Mesothelial cell of epicardium (in vitro differentiated cells): ENCODE measurements around the gene CEP126. TPM values are rescaled to one million over a fixed set of nuclear protein-coding genes. Genes with fewer than 3 reads are reported as not detected.

Source experiments
- DNase-seq, 2 experiments: peaks; one replicate each; pipeline ENCODE4 v3.0.0; 2021; ENCODE audit warnings: low spot score in 2 of 2; ENCODE audit not compliant: unreplicated experiment in 2 of 2
- H3K27ac Mint-ChIP-seq: 2 replicates; pipeline ENCODE4 v1.8.0; 2021; ENCODE audit warnings: mixed read lengths
- H3K27me3 Mint-ChIP-seq: 2 replicates; pipeline ENCODE4 v1.8.0; 2021; ENCODE audit warnings: low read depth, mixed read lengths
- H3K36me3 Mint-ChIP-seq: 2 replicates; pipeline ENCODE4 v1.8.0; 2021; ENCODE audit warnings: mixed read lengths
- H3K4me1 Mint-ChIP-seq: 2 replicates; pipeline ENCODE4 v1.8.0; 2021; ENCODE audit warnings: mixed read lengths
- H3K4me3 Mint-ChIP-seq: 2 replicates; pipeline ENCODE4 v1.8.0; 2021; ENCODE audit warnings: mild to moderate bottlenecking, moderate library complexity, mixed read lengths
- H3K9me3 Mint-ChIP-seq: 2 replicates; pipeline ENCODE4 v1.8.0; 2021; ENCODE audit warnings: mixed read lengths
- total RNA-seq: library from RNA; stranded (reverse); gene quantifications from 3 replicates; pipeline ENCODE4 v1.2.1, GENCODE V29; 2021
- TF ChIP-seq, protein P1 (sequence below): fragments of 200-600 bp; sonication (generic); IDR thresholded peaks from one replicate; pipeline ENCODE4 v1.5.0; 2021; ENCODE audit warnings: antibody characterized with exemption; ENCODE audit not compliant: unreplicated experiment

The CEP126 gene
- total RNA-seq, 1 donor from 2014 or later, result 3.6 TPM

DNA sequence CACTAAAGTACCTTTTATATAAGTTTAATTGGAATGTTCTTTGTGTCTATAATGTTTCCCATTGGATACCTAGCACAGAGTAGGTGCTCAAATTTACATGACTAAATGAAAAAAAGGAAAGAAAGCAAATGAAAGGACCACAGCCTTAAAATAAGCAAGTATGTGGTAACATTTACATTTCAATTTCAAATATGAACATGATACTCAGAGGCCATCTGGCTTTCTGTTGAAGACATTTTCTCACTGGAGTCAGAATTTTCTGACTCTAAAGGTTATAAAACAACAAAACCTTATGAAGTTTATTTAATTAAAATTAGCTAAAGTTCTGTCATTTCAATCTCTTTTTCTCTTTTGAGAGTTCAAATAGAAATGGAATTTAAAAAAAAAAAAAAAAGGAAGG, 2.4 kb downstream of the CEP126 start:
- TF ChIP-seq, protein P1, sequence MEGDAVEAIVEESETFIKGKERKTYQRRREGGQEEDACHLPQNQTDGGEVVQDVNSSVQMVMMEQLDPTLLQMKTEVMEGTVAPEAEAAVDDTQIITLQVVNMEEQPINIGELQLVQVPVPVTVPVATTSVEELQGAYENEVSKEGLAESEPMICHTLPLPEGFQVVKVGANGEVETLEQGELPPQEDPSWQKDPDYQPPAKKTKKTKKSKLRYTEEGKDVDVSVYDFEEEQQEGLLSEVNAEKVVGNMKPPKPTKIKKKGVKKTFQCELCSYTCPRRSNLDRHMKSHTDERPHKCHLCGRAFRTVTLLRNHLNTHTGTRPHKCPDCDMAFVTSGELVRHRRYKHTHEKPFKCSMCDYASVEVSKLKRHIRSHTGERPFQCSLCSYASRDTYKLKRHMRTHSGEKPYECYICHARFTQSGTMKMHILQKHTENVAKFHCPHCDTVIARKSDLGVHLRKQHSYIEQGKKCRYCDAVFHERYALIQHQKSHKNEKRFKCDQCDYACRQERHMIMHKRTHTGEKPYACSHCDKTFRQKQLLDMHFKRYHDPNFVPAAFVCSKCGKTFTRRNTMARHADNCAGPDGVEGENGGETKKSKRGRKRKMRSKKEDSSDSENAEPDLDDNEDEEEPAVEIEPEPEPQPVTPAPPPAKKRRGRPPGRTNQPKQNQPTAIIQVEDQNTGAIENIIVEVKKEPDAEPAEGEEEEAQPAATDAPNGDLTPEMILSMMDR, result no peak
- peaks cover 20% of the 10 kb centered on the region for H3K4me1 Mint-ChIP-seq
- no peak for DNase-seq
- H3K4me3 Mint-ChIP-seq, result no peak overlapping the region
- no peaks in the 10 kb centered on the region for H3K36me3 Mint-ChIP-seq
- H3K9me3 Mint-ChIP-seq, result no peaks in the 10 kb centered on the region
- no peaks in the 10 kb centered on the region for H3K27me3 Mint-ChIP-seq
- H3K27ac Mint-ChIP-seq, result no peak overlapping the region

- H3K4me1 Mint-ChIP-seq, result peaks cover 5% of the 10 kb centered on the region
- H3K4me3 Mint-ChIP-seq, result no peak overlapping the region
- no peaks in the 10 kb centered on the region for H3K27me3 Mint-ChIP-seq
- H3K36me3 Mint-ChIP-seq, result peaks cover 2% of the 10 kb centered on the region
- H3K27ac Mint-ChIP-seq, result no peak overlapping the region
- H3K9me3 Mint-ChIP-seq, result peaks cover 5% of the 10 kb centered on the region
- no peak for DNase-seq
- TF ChIP-seq, protein P1, result no peak
These were observed 6.2 kb downstream of the CEP126 start for GRCh38 chr11:101920992-101921391.

GRCh38 chr11:101923554-101923953, 8.7 kb downstream of the CEP126 start:
- Mint-ChIP-seq H3K36me3 (peaks cover 4% of the 10 kb centered on the region), H3K4me3 (no peak overlapping the region), H3K27me3 (no peaks in the 10 kb centered on the region), H3K9me3 (peaks cover 12% of the 10 kb centered on the region), H3K4me1 (no peaks in the 10 kb centered on the region), H3K27ac (no peak overlapping the region)
- TF ChIP-seq, protein P1, result no peak
- DNase-seq, result no peak

- TF ChIP-seq, protein P1, result no peak
- Mint-ChIP-seq H3K4me3 (no peak overlapping the region), H3K4me1 (no peaks in the 10 kb centered on the region), H3K36me3 (peaks cover 4% of the 10 kb centered on the region), H3K9me3 (peaks cover 19% of the 10 kb centered on the region), H3K27me3 (no peaks in the 10 kb centered on the region), H3K27ac (no peak overlapping the region)
- DNase-seq, result no peak
These were observed 14.6 kb downstream of the CEP126 start for GRCh38 chr11:101929294-101929915.

DNA sequence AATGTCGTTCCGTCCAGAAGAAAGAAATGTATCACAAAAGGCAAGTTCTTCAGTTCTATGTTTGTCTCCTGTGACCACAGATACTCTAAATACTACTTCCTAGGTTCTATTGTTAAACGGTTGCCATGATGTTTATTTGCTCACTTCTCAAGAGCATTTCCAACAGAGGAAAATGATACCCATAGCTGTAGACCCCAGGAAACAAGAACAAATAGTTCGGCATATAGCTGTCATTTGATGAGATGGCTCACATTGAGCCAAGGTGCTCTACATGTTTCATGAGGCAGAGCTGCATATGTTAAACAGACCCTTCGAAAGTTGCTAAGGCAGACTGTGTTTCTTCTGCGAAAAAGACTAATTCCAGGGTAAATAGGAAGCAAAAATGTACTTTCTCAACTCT, 16.9 kb downstream of the CEP126 start:
- H3K4me1 Mint-ChIP-seq, result no peaks in the 10 kb centered on the region
- H3K4me3 Mint-ChIP-seq, result no peak overlapping the region
- DNase-seq, result no peak
- H3K9me3 Mint-ChIP-seq, result peaks cover 15% of the 10 kb centered on the region
- H3K27me3 Mint-ChIP-seq, result no peaks in the 10 kb centered on the region
- H3K36me3 Mint-ChIP-seq, result peaks cover 3% of the 10 kb centered on the region
- H3K27ac Mint-ChIP-seq, result no peak overlapping the region
- TF ChIP-seq, protein P1, result no peak
